Measurements from ENCODE around the gene ELOB. TPM values are rescaled to one million over a fixed set of nuclear protein-coding genes. Genes with fewer than 3 reads are reported as not detected.

ELOB gene
- total RNA-seq, 1 experiment from 2014 or later = 319 TPM

GRCh38 chr16:2815299-2815771 is 38.3 kb upstream of the ELOB start:
- H3K36me3 Mint-ChIP-seq (ENCODE audit: insufficient read depth in 1 of 3, low read depth in 3 of 3) = no peaks in the 10 kb centered on the region
- no peak overlapping the region for H3K4me3 Mint-ChIP-seq
- H3K9me3 Mint-ChIP-seq = no peaks in the 10 kb centered on the region
- H2BK5ac ChIP-seq (ENCODE audit: insufficient read length, low read length) = no peak overlapping the region
- WGBS (ENCODE audit: extremely low coverage, insufficient read length, low lambda C conversion rate) = no CpG with 5 or more reads among the region's 10 CpGs
- no peak overlapping the region for H3K4me2 ChIP-seq (ENCODE audit: insufficient read depth, insufficient read length, low read length)
- no peaks in the 10 kb centered on the region for H3K79me1 ChIP-seq (ENCODE audit: insufficient read depth, low read depth, low read length, poor library complexity, severe bottlenecking)
- no peaks in the 10 kb centered on the region for H3K9me3 ChIP-seq (ENCODE audit: control insufficient read depth, low read depth, low read length)
- no peak for TF ChIP-seq CTCF (conservative IDR thresholded peaks at IDR 0.05)
- no peaks in the 10 kb centered on the region for H3K79me2 ChIP-seq (ENCODE audit: insufficient read depth, low read length)
- H3K56ac ChIP-seq (ENCODE audit: insufficient read length, low read depth, low read length) = no peak overlapping the region
- no peak overlapping the region for H2AFZ ChIP-seq (ENCODE audit: low read length)
- no peak overlapping the region for H2BK15ac ChIP-seq (ENCODE audit: low read depth, low read length)
- no peak overlapping the region for H3K9ac ChIP-seq (ENCODE audit: extremely low read depth, insufficient read length, low read length)
- no peaks in the 10 kb centered on the region for H3K23me2 ChIP-seq (ENCODE audit: insufficient read length, low read depth, low read length, poor library complexity, severe bottlenecking)
- H3K4ac ChIP-seq (ENCODE audit: low read depth, low read length) = no peak overlapping the region
- no peak overlapping the region for H2BK12ac ChIP-seq (ENCODE audit: insufficient read length, low read depth, low read length)
- peaks cover 7% of the 10 kb centered on the region in 2 experiments; a peak in 3 of 4 replicates for H3K4me1 Mint-ChIP-seq
- H3K18ac ChIP-seq (ENCODE audit: insufficient read length, low read depth, low read length) = no peak overlapping the region
- H2AK5ac ChIP-seq (ENCODE audit: insufficient read length, low read length) = no peak overlapping the region
- H3K27me3 Mint-ChIP-seq (ENCODE audit: low read depth) = peaks cover 9% of the 10 kb centered on the region
- no peak overlapping the region for H2BK20ac ChIP-seq (ENCODE audit: low read depth, low read length, poor library complexity, severe bottlenecking)
- H2BK120ac ChIP-seq (ENCODE audit: low read depth, low read length, poor library complexity, severe bottlenecking) = no peak overlapping the region
- no peak overlapping the region for H3T11ph ChIP-seq (ENCODE audit: low read length)
- H3K4me1 ChIP-seq (ENCODE audit: insufficient read depth, low read length) = no peaks in the 10 kb centered on the region
- no peak overlapping the region for H4K8ac ChIP-seq (replicated peaks; ENCODE audit: insufficient read length, low read depth, low read length)
- no peak overlapping the region for H3K23ac ChIP-seq (ENCODE audit: insufficient read length, low read depth, low read length)
- H4K5ac ChIP-seq (ENCODE audit: insufficient read length, low read depth, low read length) = no peak overlapping the region
- no peak overlapping the region for H3K27ac Mint-ChIP-seq
- no peak overlapping the region for H4K91ac ChIP-seq (ENCODE audit: insufficient read length, low read depth, low read length)
- H3K27me3 ChIP-seq (ENCODE audit: insufficient read depth, low read length) = no peaks in the 10 kb centered on the region
- H3K14ac ChIP-seq (ENCODE audit: insufficient read depth, low read length) = no peak overlapping the region
- no peak for DNase-seq
- no peak overlapping the region for H3K27ac ChIP-seq (ENCODE audit: insufficient read length, low read depth, low read length)
- H4K20me1 ChIP-seq (ENCODE audit: control insufficient read depth, insufficient read depth, insufficient read length) = no peaks in the 10 kb centered on the region
